Stimulated activated CD8-positive, alpha-beta memory T cell treated with anti-CD3 and anti-CD28 coated beads, Interleukin-12 subunit alpha, Interleukin-12 subunit beta, amount 100 ng/mL, for 4 hours (primary cell): Measurements from ENCODE around the gene CAMK2B.
"Not testable (repeated sequence)": the region's sequence is repeated elsewhere in the genome, so short reads cannot be mapped to it uniquely, and the experiment has no call there.

Source experiments
- DNase-seq: peaks from one replicate; pipeline ENCODE4 v3.0.0-alpha.2; 2020; ENCODE audit warnings: low read depth

The CAMK2B gene

GRCh38 chr7:44215531-44215930 lies 109.9 kb downstream of the CAMK2B start:
- no peak for DNase-seq

DNA sequence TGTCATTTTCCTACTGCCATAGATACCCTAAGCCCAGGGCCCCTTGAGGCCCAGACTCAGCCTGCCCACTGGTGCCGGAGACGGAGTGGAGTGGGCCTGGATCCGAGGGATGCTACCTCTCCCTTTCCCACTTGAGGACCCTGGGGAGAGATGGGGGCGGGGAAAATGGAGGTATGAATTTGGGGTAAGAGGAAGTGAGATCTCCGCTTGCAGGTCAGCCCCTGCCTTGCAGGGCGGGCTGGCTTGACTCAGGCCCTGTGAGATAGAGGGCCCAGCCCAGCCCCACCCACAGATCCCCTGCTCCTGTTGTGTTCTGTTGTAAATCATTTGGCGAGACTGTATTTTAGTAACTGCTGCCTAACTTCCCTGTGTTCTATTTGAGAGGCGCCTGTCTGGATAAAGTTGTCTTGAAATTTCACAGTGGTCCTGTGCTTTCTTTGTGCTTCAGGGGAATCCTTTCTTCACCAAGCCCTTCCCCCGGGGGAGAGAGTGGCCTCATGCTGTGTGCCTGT lies 111.5 kb downstream of the CAMK2B start:
- no peak for DNase-seq

GRCh38 chr7:44213206-44213876 lies 112.1 kb downstream of the CAMK2B start:
- DNase-seq = no peak

- no peak for DNase-seq
Observed at GRCh38 chr7:44212581-44213184, 112.7 kb downstream of the CAMK2B start.

GRCh38 chr7:44212018-44212417 lies 113.4 kb downstream of the CAMK2B start:
- DNase-seq = no peak

GRCh38 chr7:44211126-44211675 lies 114.2 kb downstream of the CAMK2B start:
- no peak for DNase-seq

DNA sequence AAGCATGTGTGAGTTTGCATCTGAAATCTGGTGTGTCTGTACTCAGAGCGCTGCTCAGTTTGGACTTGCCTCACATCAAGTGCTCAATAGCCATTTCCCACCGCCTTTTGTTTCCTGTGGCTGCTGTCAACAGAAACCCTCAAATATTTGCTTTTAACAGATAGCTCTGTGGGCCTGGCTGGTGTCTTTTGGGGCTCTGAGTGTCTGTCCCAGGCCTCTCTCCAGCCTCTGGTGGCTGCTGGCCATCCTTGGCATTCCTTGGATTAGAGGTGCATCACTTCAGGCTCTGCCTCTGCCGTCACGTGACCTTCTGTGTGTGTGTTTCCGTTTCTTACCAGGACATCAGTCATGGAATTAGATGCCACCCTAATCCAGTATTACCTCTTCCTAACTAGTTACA lies 115.3 kb downstream of the CAMK2B start:
- no peak for DNase-seq

- DNase-seq = no peak
Observed at GRCh38 chr7:44208085-44208484, 117.3 kb downstream of the CAMK2B start.

DNA sequence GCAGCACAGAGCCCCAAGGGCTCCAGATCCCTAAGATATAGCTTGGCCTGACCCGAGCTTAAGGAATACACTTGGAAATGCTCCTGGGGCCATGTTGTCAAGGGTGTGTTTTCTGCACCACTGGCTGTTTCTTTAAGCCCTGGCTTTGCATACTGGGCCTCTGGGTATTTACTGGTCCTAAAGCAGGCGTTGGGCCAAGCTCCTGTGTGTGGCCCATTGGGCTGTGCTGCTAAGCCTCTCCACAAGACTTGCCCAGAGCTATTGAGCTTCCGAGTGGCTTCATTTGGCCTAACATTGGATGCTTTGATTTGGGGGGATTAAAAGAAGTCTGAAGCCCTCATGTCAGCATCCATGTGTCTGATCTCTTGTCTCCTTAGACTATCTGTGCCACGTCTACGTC lies 119.4 kb downstream of the CAMK2B start:
- no peak for DNase-seq

- DNase-seq = no peak
Observed at GRCh38 chr7:44201813-44202212, 123.6 kb downstream of the CAMK2B start.

- DNase-seq = peak; percentile 89
Observed at GRCh38 chr7:44200699-44201461, 124.5 kb downstream of the CAMK2B start, which contains the start of gene YKT6. YKT6 (plus strand) TSS chr7:44200978; CDS start chr7:44201136, 158 bp downstream.

- DNase-seq = not testable (repeated sequence)
Observed at GRCh38 chr7:44200163-44200562, 125.2 kb downstream of the CAMK2B start.

GRCh38 chr7:44197474-44197873 lies 127.9 kb downstream of the CAMK2B start:
- no peak for DNase-seq

- no peak for DNase-seq
Observed at GRCh38 chr7:44196450-44196872, 128.9 kb downstream of the CAMK2B start.

- DNase-seq = no peak
Observed at GRCh38 chr7:44195889-44196288, 129.5 kb downstream of the CAMK2B start.

GRCh38 chr7:44194562-44195145 lies 130.7 kb downstream of the CAMK2B start:
- DNase-seq = no peak

DNA sequence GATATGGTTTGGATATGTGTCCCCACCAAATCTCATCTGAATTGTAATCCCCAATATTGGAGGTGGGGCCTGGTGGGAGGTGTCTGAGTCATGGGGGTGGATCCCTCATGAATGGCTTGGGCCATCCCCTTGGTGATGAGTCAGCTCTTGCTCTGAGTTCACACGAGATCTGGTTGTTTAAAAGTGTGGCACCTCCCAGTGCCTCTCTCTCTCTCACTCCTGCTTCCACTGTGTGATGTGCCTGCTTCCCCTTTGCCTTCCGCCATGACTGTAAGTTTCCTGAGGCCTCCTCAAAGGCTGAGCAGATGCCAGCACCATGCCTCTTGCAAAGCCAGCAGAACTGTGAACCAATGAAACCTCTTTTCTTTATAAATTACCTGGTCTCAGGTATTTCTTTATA lies 131.3 kb downstream of the CAMK2B start:
- DNase-seq = no peak

DNA sequence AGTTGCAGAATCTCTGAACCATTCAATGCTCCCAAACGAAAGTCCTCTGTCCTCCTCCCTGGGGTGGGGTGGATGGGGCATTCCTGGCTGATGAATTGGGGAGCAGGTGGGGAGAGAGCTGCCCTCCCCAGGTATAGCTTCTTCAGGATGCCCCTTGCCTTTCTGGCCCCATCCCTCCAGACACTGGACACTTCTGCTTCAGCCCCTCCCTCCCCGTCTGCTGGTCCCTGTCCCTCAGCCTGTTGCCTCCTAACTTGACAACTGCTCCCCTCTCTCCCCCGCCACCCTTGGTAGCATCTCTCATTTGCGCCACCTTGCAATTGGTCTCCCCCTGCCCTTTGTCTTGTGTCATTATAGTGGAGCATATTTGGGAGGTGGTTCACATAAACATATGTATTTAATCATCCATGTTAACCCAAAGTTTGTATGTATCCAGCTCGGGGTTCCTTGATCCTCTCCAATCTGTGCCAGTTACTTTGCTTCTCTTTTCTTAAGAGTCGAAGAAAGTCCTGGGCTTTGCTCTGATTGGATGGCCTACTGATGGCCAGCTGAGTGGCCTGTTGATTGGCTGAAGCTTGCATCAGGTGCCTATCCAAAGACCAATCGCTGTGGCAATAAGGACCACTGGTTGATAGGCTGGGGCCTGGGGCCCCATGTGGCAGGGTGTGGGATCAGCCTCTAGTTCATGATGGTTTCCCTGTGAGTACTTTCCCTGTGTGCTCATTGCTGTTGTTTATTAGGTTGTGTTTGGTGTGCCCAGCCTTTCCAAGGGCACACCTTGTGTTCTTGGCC lies 132.2 kb downstream of the CAMK2B start:
- DNase-seq = no peak

DNA sequence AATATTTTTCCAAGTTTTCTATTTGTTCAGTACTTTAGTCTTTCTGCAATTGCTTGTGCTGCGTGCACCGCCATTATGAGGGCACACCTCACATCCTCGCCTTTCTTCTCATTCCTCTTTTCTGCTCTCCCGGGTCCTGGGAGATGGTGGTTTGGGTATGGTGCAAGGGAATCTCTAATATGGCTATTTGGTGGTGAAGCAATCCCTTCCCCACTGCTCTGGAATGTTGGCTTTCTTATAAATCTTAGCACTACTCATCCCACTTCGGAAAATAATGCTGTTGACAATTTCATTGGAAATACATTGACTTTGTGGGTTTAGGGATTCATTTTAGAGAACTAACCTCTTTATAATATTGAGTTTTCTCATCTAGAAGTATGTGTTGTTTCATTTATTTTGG lies 134.2 kb downstream of the CAMK2B start:
- no peak for DNase-seq

- no peak for DNase-seq
Observed at GRCh38 chr7:44189993-44190872, 135.2 kb downstream of the CAMK2B start.
